HG03571 (cell line): ENCODE measurements around the gene NAP1L5.

Experiments
- ATAC-seq: cut with Tn5 transposase; IDR thresholded peaks from one replicate; pipeline ENCODE4 v1.9.1; 2021; ENCODE audit not compliant: unreplicated experiment

Gene NAP1L5, protein sequence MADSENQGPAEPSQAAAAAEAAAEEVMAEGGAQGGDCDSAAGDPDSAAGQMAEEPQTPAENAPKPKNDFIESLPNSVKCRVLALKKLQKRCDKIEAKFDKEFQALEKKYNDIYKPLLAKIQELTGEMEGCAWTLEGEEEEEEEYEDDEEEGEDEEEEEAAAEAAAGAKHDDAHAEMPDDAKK

GRCh38 chr4:88697588-88698329 lies at the start of gene NAP1L5:
NAP1L5 (minus strand) TSS chr4:88697829; CDS start chr4:88697754, 75 bp downstream.
- peak; percentile 96 for ATAC-seq

DNA sequence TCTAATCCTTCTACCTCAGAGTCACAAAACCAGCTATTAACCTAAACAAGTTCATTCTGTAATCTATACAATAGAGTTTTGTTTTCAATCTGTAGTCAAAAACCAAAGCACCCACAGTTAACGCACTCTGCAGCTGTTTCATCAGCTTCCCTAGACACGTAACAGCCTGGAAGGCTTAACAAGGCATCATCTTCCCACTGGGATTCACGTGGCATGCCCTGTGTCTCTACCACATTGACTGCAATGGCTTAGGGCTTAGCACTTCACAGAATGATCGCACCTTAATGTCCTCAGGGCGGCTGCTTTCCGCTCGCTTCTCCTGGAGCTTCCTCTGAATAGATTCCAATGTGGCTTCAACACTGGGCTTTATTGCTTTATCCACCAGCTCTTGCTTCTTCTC lies 49.7 kb upstream of the NAP1L5 start:
- no peak for ATAC-seq

GRCh38 chr4:88746206-88746605 lies 48.6 kb upstream of the NAP1L5 start:
- no peak for ATAC-seq

GRCh38 chr4:88745581-88746163 lies 48.0 kb upstream of the NAP1L5 start:
- no peak for ATAC-seq

- ATAC-seq: no peak
These were observed 47.5 kb upstream of the NAP1L5 start for GRCh38 chr4:88745175-88745574.

DNA sequence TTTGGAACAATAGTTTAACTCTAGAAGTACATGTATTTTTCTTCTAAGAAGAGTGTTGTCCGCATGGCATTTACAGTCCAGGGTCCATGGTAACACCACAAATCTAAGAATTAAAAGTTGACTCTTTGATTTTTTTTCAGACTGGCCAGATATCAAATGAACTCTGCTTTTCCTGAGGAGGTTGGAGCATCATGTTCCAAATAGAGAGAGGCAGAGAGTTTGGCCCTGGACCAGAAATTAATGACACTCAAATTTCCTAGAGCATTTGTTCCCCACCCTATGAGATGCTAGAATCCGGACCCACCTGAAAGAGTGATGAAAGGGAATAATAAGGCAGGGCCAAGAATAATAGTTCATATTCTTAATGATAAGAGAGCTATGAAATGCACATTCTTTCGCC lies 47.0 kb upstream of the NAP1L5 start:
- no peak for ATAC-seq

GRCh38 chr4:88743696-88744095 lies 46.1 kb upstream of the NAP1L5 start:
- no peak for ATAC-seq

- ATAC-seq: no peak
These were observed 44.9 kb upstream of the NAP1L5 start for GRCh38 chr4:88742561-88742960.

DNA sequence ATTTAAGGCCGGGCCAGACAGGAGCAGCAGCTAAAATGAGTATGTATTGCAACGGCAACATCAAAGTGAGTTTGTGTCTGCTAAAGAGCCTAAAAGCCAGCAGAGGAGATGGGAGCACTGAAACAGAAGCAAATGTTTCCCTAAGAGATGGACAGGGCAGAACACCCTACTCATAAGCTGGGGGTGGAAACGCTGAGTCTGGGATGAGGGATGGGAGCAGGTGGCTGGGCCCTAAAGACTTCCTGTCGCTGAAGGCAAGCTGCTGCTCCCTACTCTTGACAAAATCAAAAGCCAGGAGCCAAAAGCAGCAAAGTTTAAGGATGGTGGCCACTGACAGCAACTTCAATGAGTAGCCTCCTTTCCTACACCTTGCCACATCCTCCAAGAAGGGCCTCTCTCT lies 40.6 kb upstream of the NAP1L5 start:
- no peak for ATAC-seq

GRCh38 chr4:88737307-88737941 lies 39.8 kb upstream of the NAP1L5 start:
- peak; percentile 91 for ATAC-seq

DNA sequence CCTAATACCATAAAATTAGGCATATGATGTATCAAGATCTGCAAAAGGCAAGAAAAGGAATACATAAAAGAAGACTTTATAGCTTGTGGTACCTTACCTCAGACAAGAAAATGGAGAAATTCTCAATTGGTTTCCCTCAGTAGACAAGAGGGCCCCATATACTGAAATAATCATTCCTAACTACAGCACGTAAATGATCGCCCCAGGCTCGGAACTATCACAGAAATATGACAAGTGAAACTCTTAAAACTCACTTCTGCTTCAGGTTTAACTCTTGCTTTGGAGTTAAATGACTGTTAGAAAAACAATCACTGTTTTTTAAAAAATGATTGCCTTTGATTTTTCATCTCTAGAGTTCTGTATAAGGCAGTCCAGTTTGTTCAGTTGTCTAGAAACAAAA lies 38.6 kb upstream of the NAP1L5 start:
- no peak for ATAC-seq

DNA sequence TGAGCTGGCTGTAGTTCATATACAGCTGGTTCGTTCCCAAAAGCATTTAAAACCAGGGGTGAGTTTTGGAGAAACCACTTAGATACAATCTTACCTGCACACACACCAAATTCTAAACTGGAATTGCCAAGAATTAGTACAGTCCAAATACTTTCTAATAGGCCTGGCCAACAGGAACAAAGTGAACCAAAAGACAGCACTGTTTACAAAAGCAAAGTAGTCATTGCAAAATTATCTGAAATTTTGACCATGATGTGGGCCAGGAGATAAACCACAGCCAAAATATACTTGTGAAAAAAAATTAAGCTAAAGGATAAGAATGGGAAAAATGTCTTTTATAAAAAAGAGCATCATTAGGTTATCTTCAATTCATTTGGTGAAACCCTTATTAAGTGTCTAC lies 37.9 kb upstream of the NAP1L5 start:
- ATAC-seq: no peak

DNA sequence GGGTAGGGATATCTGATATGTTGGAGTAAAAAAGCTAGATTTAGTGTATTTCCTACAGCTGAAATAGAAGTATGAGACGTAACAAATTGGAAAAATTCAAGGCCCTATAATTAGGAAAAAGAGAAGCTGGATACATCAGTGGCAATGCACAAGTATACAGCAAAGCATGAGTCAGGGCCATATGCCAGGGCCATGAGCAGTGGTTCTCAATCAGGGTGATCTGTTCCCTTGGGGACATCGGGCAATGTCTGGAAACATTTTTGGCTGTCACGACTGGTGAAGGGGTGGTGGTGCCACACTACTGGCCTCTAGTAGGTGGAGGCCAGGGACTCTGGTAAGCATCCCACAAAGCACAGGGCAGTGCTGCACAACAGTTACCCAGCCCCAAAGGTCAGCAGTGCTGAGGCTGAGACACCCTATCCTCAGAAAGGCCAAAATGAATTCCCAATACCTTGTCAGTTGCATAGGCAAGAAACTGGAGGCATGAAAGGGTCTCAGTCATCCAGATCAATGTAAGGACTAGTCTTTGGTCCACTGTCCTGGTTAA lies 36.8 kb upstream of the NAP1L5 start:
- ATAC-seq: no peak

GRCh38 chr4:88732714-88733368 lies 35.2 kb upstream of the NAP1L5 start:
- ATAC-seq: no peak

GRCh38 chr4:88731381-88731780 lies 33.8 kb upstream of the NAP1L5 start:
- ATAC-seq: no peak

DNA sequence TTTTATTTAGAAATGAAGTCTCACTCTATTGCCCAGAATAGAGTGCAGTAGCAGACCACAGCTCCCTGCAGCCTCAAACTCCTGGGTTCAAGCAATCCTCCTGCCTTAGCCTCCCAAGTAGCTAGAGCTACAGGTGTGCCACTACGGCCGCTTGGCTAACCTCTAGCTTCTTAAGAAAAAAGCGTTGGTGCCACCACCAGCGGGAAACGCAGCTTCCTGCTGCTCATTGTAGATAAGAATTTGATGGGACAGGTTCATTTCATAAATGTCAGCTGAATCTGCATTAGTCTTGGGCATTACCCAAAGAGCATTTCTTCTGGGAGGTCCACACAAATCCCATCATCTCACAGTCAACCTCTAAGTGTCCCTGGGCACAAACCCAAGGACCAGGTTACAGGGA lies 33.2 kb upstream of the NAP1L5 start:
- no peak for ATAC-seq

- ATAC-seq: no peak
These were observed 31.6 kb upstream of the NAP1L5 start for GRCh38 chr4:88729146-88729760.

GRCh38 chr4:88728146-88728545 lies 30.5 kb upstream of the NAP1L5 start:
- ATAC-seq: no peak

DNA sequence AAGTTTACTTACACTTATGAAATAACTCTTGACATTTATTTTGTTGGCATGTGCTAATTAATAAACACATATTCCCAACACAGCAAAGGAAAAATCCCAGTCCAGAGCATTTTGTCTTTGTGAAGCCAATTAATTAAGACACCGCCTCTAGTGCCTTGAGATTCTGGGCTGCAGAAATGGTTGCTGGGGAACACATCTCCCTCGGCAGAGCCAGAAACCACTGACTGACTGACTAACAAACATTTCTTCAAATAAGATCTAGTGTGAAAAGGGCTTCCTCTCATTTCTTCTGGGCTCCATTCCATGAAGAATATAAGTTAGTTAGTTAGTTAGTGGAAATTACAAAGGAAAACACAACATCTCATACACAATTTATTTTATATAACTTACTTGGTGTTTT lies 28.4 kb upstream of the NAP1L5 start:
- no peak for ATAC-seq

DNA sequence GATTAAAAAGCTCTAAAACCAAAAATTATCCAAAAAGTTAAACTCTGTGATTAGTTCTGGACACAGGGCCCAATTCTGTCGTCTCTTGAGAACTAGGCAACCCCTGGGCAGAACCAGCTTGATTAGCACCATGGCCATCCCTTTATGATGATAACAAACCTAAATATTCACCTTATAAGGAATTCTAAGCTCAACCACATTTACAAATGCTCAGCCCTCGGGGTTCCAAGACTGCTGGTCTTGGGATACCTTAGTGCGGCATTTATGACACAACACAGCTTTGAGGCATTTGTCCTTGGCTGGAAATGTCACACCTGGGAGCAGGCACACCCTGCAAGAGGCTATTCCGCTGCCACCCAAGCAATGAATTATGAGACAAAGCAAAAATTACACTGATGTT lies 27.5 kb upstream of the NAP1L5 start:
- ATAC-seq: no peak

DNA sequence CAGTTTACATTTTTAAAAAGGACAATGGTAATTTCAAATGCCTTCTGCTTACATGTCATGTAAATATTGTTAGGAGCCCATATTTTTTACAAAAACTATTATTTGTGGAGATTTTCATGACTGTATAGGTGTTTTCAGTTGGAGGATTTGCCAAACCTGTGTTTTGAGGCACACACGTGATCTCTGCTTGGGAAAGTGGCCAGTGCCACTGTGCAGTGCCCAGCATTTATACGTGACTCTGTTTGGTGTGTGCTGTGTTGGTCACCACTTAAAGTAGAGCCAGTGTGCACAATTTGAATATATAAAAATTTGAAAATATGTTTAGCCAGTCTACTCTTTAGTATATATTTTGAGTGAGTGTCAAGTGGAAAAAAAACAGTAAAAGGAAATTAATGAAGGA lies 26.8 kb upstream of the NAP1L5 start:
- no peak for ATAC-seq
